Heart left ventricle (tissue), 16 donors: ENCODE data around the gene C2CD4B. TPM values are rescaled to one million over a fixed set of nuclear protein-coding genes. Genes with fewer than 3 reads are reported as not detected.

Experiments
- ATAC-seq, 4 donors: fragments of 200-7000 bp; cut with Tn5 transposase; one replicate each; pipeline ENCODE4 v1.9.1; 2020 to 2022; ENCODE audit warnings: moderate library complexity in 4 of 4, mild to moderate bottlenecking in 3 of 4, moderate number of reproducible peaks in 1 of 4
- DNase-seq, 5 donors: peaks; one replicate each; pipeline ENCODE4 v3.0.0-alpha.2; 2020
- H3K27ac ChIP-seq, 12 donors: fragments of 200-600 bp; sonication (generic) in 4 of 12; one replicate each; pipeline versions ENCODE4 v1.5.0 to v1.8.0; 2016 to 2022; ENCODE audit warnings: mild to moderate bottlenecking in 2 of 12
- H3K27me3 ChIP-seq, 9 donors: fragments of 200-600 bp; sonication (generic) in 2 of 9; one replicate each; pipeline versions ENCODE4 v1.5.1 to v1.8.0; 2016 to 2022; ENCODE audit warnings: mild to moderate bottlenecking in 3 of 9
- H3K36me3 ChIP-seq, 9 donors: fragments of 200-600 bp; sonication (generic) in 2 of 9; one replicate each; pipeline versions ENCODE4 v1.5.0 to v1.8.0; 2018 to 2022; ENCODE audit warnings: mild to moderate bottlenecking in 2 of 9
- H3K4me1 ChIP-seq, 12 donors: fragments of 200-600 bp; sonication (generic) in 4 of 12; one replicate each; pipeline versions ENCODE4 v1.5.0 to v1.8.0; 2016 to 2022; ENCODE audit warnings: mild to moderate bottlenecking in 3 of 12
- H3K4me3 ChIP-seq, 12 donors: fragments of 200-600 bp; sonication (generic) in 4 of 12; one replicate each; pipeline versions ENCODE4 v1.5.0 to v1.8.0; 2017 to 2022; ENCODE audit warnings: mild to moderate bottlenecking in 9 of 12, moderate library complexity in 4 of 12
- H3K9me3 ChIP-seq, 12 donors: fragments of 200-600 bp; sonication (generic) in 4 of 12; one replicate each; pipeline versions ENCODE4 v1.5.0 to v1.8.0; 2016 to 2022; ENCODE audit warnings: mild to moderate bottlenecking in 1 of 12
- CTCF ChIP-seq, 12 donors: fragments of 200-600 bp; sonication (generic) in 4 of 12; IDR thresholded peaks; one replicate each; pipeline versions ENCODE4 v1.5.0 to v1.8.0; 2018 to 2022; ENCODE audit warnings: antibody characterized with exemption in 12 of 12, mild to moderate bottlenecking in 5 of 12
- POLR2A ChIP-seq, 2 donors: fragments of 450-650 bp; IDR thresholded peaks; one replicate each; pipeline ENCODE4 v1.6.1; 2017; ENCODE audit warnings: antibody characterized with exemption in 2 of 2, mild to moderate bottlenecking in 2 of 2, moderate library complexity in 2 of 2
- WGBS, 4 donors: extraction: QIAGEN DNeasy Blood & Tissue Kit in 2 of 4; methylation state at CpG; one replicate each; pipeline versions ENCODE4 v1.1.5 to v1.1.7; 2013 to 2018; 5-methylcytosine and 5-hydroxymethylcytosine counted together
- intact Hi-C, 10 donors: fragments of 100-400 bp; cut with DNase I; formaldehyde crosslinking; loops; one replicate each; pipeline versions ENCODE4 v1.11.1 to v1.14.2; 2022
- polyA plus RNA-seq, 2 donors: library from polyadenylated mRNA; stranded (reverse); fragments of 200-250 nt; gene quantifications; one replicate each; pipeline ENCODE4 v1.2.3, GENCODE V29; 2013
- total RNA-seq, 9 donors: library from RNA; depleted of rRNA in 2 of 9; stranded (reverse); fragments of >200 nt in 2 of 9; fragmentation: NEBNext Ultra II Directional in 3 of 9; extraction: Animal tissue kit (Norgen Biotek cat#: 25700) in 3 of 9; gene quantifications; one replicate each; pipeline versions ENCODE4 v1.1.0 to v1.2.4, GENCODE V29; 2016 to 2023
- donor health status: ischemic (EF 13 %, LVEDD 7.1; RV severe dilation, severe dysfunction).
- donor health status: healthy with polysubstance abuse.
- donor health status: DM: no; HTN: yes; CAD: no.
- donor health status: DM: no; HTN: no; CAD: no.
- donor health status: ischemic (EF 25% LVEDD 6.9; RV normal size, moderate dysfunction).
- donor health status: ischemic (EF 25% LVEDD 5.7; RV mildly dilated, moderate dysfunction).
- donor health status: healthy.
- donor health status: DM: yes; HTN: yes; CAD: no.
- donor health status: ischemic (EF 35%, LVEDD 5.7; RV mildly dilated, moderate dysfunction).
- donor health status: nonischemic (EF 11% LVEDD 7.7; RV severe dilation, severe dysfunction).
- donor health status: DM: yes; HTN: yes; CAD: no.
- donor health status: PGD.
- donor health status: ischemic (EF 29% LVEDD 5.4; RV normal size, mild dysfunction).
- donor health status: nonischemic (EF 23%, LVEDD 6.1; RV moderate dilation, normal function).

The C2CD4B gene
- total and polyA plus RNA-seq, 11 donors, result 0.65 to 8.4 (median 2.0) TPM

GRCh38 chr15:62165793-62166375, 799 bp upstream of the C2CD4B start:
- intact Hi-C loops, result loop anchor here in 3 of 10 donors (2.0 to 10.0 kb wide), 3 partner anchors 44 to 89 kb away; no protein-coding TSS in a partner anchor
- peaks cover 0 to 23% (median 8%) of the 10 kb centered on the region in 12 donors for H3K4me1 ChIP-seq
- peak overlapping the region; percentile 14 to 83 (median 76) for H3K27ac ChIP-seq
- ATAC-seq, result peak in 1 of 4 donors; percentile 46
- peaks cover 0 to 51% (median 28%) of the 10 kb centered on the region in 9 donors for H3K27me3 ChIP-seq
- DNase-seq, result peak in 3 of 5 donors; percentile 29 to 56 (median 33)
- H3K9me3 ChIP-seq, result no peaks in the 10 kb centered on the region
- 38 to 56% (median 49%) methylated on average over 11 of the region's 11 CpGs for WGBS, 4 donors
- peak overlapping the region in 11 of 12 donors; percentile 41 to 73 (median 59) for H3K4me3 ChIP-seq
- no peaks in the 10 kb centered on the region for H3K36me3 ChIP-seq
- TF ChIP-seq CTCF (IDR thresholded peaks at IDR 0.05) (no peak), POLR2A (IDR thresholded peaks at IDR 0.05) (no peak)

- WGBS, 4 donors, result 1 to 2% (median 1%) methylated on average over 19 to 98 of the region's 98 CpGs
- ATAC-seq (peak in 3 of 4 donors; percentile 22 to 41 (median 33)), DNase-seq (peak in 4 of 5 donors; percentile 21 to 65 (median 28))
- Histone ChIP-seq H3K27ac (peak overlapping the region; percentile 61 to 83 (median 78)), H3K27me3 (peaks cover 0 to 56% (median 28%) of the 10 kb centered on the region in 9 donors), H3K4me3 (peak overlapping the region; percentile 41 to 73 (median 57)), H3K9me3 (no peaks in the 10 kb centered on the region), H3K36me3 (no peaks in the 10 kb centered on the region), H3K4me1 (peaks cover 0 to 23% (median 8%) of the 10 kb centered on the region in 12 donors)
- intact Hi-C loops, result loop anchor here in 4 of 10 donors (2.0 to 10.0 kb wide), 5 partner anchors 37 to 97 kb away; partner anchors contain the start of gene C2CD4A (in 1 of the 4)
- no peak for TF ChIP-seq CTCF (IDR thresholded peaks at IDR 0.05)
- no peak for TF ChIP-seq POLR2A (IDR thresholded peaks at IDR 0.05)
Measured at GRCh38 chr15:62164396-62165103, 535 bp downstream of the C2CD4B start.

GRCh38 chr15:62164014-62164395, 1.1 kb downstream of the C2CD4B start:
- peak overlapping the region; percentile 41 to 73 (median 57) for H3K4me3 ChIP-seq
- ATAC-seq (peak in 2 of 4 donors; percentile 33 to 65), DNase-seq (peak in 2 of 5 donors; percentile 23 to 69)
- TF ChIP-seq CTCF (IDR thresholded peaks at IDR 0.05) (no peak), POLR2A (IDR thresholded peaks at IDR 0.05) (no peak)
- H3K4me1 ChIP-seq, result peaks cover 0 to 23% (median 8%) of the 10 kb centered on the region in 12 donors
- H3K36me3 ChIP-seq, result no peaks in the 10 kb centered on the region
- H3K27me3 ChIP-seq, result peaks cover 0 to 62% (median 28%) of the 10 kb centered on the region in 9 donors
- 1 to 6% (median 3%) methylated on average over 3 to 52 of the region's 52 CpGs for WGBS, 4 donors
- no peaks in the 10 kb centered on the region for H3K9me3 ChIP-seq
- H3K27ac ChIP-seq, result peak overlapping the region; percentile 61 to 83 (median 78)
- intact Hi-C loops, result loop anchor here in 3 of 10 donors (2.0 to 10.0 kb wide), 4 partner anchors 37 to 97 kb away; partner anchors contain the start of gene C2CD4A (in 1 of the 3)
